Measurements from ENCODE around the gene KRTAP12-4.
"Not testable (repeated sequence)": the region's sequence is repeated elsewhere in the genome, so short reads cannot be mapped to it uniquely, and the experiment has no call there.

The KRTAP12-4 gene

DNA sequence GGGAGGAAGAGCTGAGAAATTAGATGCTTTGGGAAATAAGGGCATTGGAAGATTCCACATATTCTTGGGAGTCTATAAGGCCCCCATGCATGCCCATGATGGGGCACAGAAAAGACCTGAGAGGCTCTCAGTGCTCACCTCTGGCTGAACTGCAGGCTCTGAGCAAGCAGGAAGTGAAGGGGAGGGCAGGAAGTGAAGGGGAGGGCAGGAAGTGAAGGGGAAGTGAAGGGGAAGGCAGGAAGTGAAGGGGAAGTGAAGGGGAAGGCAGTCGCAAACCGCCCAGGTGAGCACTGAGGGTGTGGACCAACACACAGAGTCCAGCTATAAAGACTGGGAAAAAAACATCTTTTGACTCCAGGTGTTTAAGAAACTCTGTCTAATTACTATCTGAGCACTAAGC lies 24.0 kb downstream of the KRTAP12-4 start:
- no peak for DNase-seq (ENCODE audit: low spot score)

DNA sequence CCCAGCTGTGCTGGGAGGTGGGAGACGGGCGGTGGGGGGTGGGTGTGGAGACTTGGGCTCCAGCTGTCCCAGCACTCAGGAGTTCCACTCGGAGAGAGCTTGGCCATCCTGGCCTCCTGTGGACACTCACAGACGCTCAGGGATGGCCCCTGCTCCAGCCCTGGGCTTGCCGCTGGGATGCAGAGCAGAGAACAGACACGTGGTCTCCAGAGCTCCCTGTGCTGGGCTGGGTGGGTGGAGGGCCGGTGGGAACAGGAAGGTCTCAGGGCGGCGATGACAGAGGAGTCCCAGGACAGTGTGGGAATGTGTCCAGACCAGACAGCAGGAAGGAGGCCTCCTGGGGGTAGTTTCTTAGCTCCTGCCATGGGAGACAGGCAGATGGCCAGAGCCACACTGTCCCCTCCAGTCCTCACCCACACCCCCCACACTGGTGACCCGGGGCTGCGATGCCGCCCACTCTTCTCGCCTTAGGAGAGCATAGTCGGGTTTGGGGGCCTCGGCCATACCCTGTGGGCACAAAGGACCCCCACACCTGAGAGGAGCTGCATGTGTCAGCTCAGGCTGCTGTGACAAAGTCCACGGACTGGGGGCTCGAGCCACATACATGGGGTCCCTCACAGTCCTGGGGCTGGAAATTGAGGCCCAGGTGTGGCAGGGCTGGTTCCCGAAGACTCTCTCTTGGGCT lies 25.6 kb downstream of the KRTAP12-4 start:
- no peak for DNase-seq (ENCODE audit: low spot score)

DNA sequence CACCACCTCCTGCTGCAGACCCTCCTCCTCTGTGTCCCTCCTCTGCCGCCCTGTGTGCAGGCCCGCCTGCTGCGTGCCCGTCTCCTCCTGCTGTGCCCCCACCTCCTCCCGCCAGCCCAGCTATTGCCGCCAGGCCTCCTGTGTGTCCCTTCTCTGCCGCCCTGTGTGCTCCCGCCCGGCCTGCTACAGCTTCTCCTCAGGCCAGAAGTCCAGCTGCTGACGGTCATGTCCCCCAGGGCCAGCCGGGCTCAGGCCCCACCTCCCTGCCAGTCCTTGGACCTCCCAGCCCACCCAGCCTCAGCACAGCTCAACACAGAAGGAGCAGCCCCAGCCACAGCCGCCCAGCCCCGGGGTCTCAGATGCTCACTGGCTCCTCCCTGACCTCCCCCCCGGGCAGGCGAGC lies 26.6 kb downstream of the KRTAP12-4 start:
- DNase-seq (ENCODE audit: low spot score), result not testable (repeated sequence)

DNA sequence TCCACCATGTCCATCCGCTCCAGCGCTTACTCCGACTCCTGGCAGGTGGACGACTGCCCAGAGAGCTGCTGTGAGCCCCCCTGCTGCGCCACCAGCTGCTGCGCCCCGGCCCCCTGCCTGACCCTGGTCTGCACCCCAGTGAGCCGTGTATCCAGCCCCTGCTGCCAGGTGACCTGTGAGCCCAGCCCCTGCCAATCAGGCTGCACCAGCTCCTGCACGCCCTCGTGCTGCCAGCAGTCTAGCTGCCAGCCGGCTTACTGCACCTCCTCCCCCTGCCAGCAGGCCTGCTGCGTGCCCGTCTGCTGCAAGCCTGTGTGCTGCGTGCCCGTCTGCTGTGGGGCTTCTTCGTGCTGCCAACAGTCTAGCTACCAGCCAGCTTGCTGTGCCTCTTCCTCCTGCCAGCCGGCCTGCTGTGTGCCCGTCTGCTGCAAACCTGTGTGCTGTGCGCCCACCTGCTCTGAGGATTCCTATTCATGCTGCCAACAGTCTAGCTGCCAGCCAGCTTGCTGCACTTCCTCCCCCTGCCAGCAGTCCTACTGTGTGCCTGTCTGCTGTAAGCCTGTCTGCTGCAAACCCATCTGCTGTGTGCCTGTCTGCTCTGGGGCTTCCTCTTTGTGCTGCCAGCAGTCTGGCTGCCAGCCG lies 27.2 kb downstream of the KRTAP12-4 start:
- not testable (repeated sequence) for DNase-seq (ENCODE audit: low spot score)

DNA sequence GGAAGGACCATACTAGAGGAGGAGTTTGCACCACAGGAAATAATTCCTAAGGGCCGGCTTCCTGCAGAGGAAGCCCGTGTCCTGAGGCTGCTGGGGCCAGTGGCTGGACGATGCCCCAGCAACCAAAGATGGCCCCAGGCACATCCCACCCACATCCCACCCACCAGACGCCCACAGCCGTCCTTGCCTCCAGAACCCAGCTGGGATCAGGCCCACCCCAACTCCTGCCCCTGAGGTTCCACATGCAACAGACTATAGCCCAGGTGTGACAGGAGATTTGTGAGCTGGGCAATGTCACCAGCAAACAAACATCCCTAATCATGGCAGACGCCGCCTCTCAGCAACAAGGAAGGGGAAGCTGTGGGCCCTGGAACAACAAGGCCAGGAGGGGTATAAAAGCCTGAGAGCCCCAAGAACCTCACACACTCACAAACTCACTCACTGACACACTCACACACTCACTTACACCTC lies 27.8 kb downstream of the KRTAP12-4 start, which contains the start of gene KRTAP10-9:
Gene KRTAP10-9, plus strand, starts transcription at position 421 of the 471 bp plus-strand sequence. CDS start 79 bp downstream, outside the sequence.
- no peak for DNase-seq (ENCODE audit: low spot score)

DNA sequence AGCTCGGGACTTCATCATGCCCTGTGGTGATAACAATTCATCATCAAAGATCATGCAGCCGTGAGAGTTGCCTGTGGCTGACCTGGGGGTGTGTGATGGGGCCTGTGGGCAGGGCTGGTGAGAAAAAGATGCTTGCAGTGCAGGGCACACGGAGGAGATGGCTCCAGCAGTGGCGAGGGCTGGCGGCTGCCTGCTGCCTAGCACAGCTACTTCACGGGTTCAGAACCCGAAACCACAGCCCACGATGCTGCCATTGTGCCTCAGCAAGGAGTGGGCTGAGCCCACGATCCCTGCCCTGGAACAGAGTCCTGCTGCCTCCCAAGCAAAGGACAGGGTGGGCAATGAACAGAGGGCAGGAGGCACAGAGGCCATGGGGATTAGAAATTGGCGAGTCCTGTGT lies 28.2 kb downstream of the KRTAP12-4 start:
- no peak for DNase-seq (ENCODE audit: low spot score)

DNA sequence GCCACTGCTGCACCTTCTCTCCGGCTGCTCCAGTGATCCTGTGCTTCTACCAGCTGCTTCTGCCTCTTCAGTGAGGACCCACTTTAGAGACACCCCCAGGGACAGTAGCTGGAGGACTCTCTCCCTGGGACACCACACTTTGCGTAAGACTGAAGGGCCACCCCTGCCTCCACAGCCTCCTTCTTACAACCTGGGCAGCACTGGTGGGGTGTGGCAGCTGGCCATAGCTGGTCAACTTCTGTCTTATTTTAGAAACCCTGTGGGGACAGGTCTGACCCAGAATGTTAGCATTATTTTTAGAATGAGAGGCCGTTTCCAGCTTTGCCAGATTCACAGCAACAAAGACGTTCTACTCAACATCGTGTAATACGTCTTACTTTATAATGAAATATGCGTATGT lies 28.7 kb downstream of the KRTAP12-4 start:
- no peak for DNase-seq (ENCODE audit: low spot score)

DNA sequence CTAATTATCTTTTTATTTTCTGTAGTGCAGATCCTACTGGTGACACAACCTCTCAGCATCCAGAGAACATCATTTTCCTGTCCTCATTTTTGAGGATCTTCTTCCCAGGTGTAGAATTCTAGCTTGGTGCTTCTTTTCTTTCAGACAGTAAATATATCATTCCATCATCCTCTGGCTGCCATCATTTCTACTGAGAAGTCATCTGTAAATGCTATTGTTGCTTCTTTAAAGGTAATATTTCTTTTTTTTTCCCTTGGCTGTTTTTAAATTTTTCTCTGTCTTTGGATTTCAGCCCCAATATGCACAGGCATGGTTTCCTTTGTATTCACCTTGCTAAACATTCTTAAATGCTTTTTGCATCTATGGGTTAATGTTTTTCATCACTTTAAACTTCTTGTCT lies 30.9 kb downstream of the KRTAP12-4 start:
- DNase-seq (ENCODE audit: low spot score), result no peak

DNA sequence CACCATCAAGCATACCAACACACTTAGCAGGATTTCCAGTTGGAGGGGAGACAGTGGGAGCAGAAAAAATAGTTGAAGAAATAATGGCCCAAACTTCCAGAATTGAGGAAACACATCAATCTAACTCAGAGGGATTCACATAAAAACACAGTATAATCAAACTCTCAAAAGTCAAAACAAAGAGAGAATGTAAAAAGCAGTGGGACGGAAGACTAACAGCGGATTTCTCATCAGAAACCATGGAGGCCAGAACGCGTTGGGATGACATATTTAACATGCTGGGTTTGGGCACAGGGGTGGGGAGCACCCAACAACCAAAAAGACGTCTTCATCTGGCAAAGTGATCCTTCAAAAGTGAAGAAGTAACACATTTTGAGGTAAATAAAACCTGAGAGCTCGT lies 34.6 kb downstream of the KRTAP12-4 start:
- no peak for DNase-seq (ENCODE audit: low spot score)

DNA sequence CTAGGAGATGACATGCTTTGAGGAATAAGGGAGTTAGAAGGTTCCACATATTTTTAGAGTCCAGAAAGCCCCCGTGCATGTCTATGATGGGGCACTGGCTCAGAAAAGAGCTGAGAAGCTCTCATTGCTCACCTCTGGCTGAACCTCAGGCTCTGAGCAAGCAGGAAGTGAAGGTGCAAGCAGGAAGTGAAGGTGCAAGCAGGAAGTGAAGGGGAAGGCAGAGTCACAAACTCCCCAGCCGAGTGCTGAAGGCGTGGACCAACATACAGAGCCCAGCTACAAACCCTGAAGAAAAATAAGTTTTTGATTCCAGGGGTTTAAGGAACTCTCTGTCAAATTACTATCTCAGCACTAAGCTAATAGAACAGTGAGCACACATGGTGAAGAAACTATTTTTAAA lies 35.5 kb downstream of the KRTAP12-4 start:
- no peak for DNase-seq (ENCODE audit: low spot score)

DNA sequence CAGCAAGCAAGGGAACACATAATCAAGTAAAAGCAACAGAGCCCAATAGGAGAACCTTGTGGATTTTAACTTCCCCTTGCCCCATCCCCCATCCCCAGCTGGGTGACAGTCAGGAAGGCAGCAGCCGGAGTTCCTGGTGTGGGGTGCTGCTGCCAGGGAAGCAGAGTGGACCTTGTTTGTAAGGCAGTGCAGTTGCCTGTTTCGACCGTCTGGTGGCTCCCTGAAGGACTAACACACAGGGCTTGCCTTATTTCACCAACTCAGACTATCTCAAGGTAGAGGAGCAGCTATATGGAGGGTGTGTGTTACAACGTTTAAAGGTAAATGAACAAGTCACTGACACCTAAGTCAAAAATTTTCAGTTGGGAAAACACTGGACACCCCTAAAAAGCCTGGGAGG lies 36.0 kb downstream of the KRTAP12-4 start:
- DNase-seq (ENCODE audit: low spot score), result no peak

DNA sequence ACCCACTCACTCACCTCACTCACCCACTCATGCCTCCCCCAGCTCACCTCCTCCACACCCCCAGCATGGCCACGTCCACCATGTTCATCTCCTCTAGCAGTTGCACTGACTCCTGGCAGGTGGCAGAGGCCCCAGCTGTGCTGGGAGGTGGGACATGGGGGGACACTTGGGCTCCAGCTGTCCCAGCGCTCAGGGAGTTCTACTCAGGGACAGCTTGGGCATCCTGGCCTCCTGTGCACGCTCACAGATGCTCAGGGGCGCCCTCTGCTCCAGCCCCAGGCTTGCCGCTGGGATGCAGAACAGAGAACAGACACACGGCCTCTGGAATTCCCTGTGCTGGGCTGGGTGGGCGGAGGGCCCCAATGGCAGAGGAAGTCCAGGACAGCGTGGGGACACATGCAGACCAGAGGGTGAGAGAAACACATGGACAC lies 37.4 kb downstream of the KRTAP12-4 start:
- no peak for DNase-seq (ENCODE audit: low spot score)

DNA sequence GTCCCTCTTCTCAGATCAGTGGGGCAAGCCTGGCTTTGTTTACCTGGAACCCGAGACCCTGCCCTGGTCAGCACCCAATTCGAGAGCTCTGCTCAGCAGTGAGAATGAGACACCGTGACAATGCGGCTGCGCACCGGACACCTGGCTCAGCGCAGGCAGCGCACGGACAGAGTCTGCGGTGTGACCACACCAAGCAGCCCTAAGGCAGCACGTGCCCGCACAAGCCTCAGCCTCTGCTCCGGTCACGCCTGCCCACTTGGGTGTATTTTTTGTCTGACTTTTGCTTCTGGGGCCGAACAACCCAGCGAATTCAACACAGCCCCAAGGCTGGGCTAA lies 37.9 kb downstream of the KRTAP12-4 start:
- no peak for DNase-seq (ENCODE audit: low spot score)

DNA sequence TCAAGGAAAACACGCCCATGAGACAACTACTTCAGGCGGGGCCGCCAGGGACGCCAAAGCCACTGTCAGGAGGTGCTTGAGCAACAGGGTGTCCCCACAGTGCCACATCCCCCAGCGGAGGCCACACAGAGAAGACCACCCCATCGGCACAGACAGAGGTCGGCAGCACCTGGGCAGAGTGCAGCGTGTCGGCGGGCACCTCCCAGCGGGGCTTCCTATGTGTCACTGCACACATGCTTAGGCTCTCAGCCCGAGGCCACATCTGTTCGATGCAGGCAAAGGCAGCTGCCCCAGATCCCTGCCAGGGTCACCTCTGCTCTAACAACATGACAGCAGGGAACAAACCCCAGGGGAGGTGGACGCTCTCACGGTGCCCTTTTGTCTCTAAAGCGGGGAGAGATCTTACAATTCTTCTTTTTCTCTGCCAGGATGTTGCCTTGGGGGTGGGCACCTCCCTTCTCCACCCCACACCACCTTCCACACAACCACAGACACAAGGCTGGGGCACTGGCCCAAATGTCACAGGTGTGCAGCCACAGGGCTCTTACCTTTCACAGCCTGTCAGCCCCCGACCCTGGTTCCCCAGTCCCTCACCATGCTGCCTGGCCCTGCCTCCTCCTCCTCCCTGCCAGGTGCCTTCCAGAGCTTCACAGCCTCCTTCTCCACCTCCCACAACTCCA lies 38.4 kb downstream of the KRTAP12-4 start:
- no peak for DNase-seq (ENCODE audit: low spot score)

DNA sequence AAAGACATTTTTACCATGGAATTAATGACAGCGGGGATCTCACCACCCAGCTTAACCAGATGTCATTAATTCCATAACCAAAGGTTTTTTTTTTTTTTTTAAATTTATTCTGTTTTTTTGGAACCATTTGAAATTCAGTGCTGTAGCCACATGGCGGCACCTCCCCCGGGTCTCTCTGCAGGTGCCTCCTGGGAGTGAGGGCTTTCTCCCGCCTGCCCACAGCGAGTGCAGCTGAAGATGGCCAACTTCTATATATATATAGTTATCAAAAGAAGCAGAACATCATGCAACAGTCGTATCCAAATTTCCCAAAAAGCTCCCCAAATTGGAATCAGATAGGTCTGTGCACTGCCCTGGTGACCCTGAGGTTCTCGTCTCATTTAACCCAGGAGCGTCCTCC lies 39.0 kb downstream of the KRTAP12-4 start:
- DNase-seq (ENCODE audit: low spot score), result no peak

DNA sequence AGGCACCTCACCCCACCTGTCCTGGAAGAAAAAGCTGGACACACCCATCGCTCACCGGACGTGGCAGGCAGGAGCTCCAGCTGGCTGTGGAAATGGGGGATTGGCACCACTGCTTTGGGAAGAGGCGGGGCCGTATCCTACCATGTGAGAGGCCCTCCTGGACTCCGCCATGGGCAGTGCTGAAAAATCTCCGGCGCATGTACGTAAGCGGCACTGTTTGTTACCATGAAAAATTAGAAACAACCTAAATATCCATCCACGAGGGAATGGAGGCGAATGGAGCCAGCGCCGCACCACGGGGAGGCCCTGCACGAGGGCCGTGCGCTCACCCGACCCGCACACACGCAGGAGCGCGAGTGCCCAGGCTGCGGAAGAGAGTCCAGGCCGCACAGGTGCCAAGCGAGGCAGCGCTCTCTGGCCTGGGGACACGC lies 39.5 kb downstream of the KRTAP12-4 start:
- DNase-seq (ENCODE audit: low spot score), result no peak

DNA sequence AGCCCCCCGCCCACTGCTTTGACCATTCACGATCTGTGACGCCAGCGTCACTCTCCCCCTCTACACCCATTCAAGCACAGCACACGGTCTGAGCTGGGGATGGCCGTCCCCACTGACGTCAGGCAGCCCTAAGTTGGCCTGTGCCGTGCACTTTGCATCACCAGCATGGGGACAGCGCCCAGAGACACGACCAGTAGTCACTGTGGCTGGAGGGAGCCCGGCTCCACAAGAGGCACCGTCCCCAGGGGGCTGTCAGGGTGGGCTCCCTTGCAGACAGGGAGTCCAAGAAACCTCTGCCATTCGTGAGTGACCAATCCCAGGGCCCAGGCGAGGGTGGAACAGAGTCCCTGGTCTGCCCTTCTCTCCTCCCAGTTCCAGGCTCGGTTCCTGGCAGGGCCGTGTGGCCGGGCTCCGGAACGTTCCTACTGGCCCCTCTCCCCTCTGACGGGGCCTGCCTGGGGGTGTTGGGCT lies 40.3 kb downstream of the KRTAP12-4 start:
- DNase-seq (ENCODE audit: low spot score), result no peak

DNA sequence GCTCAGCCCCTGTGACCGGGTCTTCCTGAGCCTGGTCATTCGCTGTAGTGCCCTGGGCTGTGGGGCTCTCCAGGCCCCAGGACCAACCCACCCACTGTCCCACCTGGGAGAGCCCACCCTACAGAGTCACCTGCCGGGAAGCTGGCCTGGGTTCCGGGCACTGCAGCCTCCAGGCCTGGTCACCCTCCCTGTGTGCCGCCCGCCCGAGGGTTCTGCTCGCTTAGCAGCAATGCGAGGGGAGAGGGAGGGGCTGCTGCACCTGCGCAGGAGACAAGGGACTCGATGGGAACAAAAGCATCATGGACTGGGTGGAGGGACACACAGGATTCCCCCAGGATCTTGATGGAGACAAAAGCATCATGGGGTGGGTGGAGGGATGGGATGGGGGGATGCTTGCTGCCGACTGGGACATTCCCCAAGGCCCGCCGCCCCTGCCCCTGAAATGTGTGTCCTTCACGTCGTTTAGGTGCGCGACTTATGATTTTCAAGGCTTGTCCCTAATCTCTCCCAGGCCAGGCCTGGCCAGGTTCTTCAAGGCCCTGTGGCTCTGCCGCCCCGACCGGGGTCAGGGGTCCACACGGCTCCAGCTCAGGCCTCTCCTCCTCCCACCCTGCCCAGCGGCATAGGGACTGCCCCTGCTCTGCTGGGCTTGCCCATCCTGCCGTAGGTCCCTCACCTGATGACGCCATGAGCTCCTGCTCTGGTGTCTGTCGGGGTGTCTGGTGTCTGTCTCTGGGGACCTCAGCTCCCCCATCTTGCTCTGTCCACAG lies 40.9 kb downstream of the KRTAP12-4 start:
- no peak for DNase-seq (ENCODE audit: low spot score)

DNA sequence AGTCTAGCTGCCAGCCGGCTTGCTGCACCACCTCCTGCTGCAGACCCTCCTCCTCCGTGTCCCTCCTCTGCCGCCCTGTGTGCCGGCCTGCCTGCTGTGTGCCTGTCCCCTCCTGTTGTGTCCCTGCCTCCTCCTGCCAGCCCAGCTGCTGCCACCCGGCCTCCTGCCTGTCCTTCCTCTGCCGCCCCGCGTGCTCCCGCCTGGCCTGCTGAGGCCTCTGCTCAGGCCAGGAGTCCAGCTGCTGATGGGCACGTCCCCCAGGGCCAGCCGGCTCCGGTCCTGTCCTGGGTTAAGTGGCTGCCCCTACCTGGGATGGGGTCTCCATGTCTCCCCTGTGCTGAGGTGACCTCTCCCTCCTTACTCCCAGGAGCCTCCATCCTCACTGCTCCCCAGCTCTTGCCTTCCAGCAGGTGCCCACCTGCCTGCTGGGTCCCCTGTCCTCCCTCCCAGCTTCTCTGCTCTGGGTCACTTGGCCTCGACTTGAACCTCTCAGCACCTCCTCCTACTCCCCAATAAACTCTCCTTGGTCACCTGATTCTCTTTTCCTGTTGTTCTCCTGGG lies 41.7 kb downstream of the KRTAP12-4 start:
- no peak for DNase-seq (ENCODE audit: low spot score)

DNA sequence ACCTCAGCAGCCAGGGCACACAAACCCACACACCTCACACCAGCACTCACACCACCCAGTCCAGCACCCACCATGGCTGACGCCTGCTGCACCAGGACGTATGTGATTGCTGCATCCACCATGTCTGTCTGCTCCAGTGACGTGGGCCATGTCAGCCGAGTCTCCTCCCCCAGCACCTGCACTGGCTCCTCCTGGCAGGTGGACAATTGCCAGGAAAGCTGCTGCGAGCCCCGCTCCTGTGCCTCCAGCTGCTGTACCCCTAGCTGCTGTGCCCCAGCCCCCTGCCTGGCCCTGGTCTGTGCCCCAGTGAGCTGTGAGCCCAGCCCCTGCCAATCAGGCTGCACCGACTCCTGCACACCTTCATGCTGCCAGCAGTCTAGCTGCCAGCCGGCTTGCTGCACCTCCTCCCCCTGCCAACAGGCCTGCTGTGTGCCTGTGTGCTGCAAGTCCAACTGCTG lies 42.4 kb downstream of the KRTAP12-4 start, which contains the start of gene KRTAP10-8:
Gene KRTAP10-8, plus strand, starts transcription at position 51 of the 458 bp plus-strand sequence. Its CDS starts 22 bp downstream, at position 73.
- DNase-seq (ENCODE audit: low spot score), result no peak

DNA sequence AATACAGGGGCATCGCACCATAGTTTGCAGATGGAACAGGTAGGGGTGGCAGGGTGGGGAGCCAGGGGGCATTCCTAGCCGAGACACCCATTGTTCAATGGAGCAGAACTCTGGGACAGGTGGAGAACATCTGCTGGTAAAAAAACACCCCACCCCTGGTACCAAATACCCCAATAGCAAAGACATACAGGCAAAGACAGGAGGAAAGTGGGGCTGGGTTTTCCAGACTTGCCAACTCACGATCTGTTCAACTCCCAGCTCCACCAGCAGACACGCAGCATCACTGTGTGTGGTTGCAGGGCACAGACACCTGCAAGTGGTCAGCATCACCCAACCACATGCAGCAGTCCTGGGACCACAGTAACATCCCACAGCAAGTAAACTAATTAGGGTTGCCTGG lies 42.9 kb downstream of the KRTAP12-4 start:
- DNase-seq (ENCODE audit: low spot score), result no peak

Measured in hematopoietic multipotent progenitor cell treated with erythropoietin and hydrocortisone succinate and interleukin-3 and kit ligand, for 17 days (in vitro differentiated cells).